GM04503 (cell line): ENCODE measurements around the gene ARFGEF2.
"Not testable (repeated sequence)": the region's sequence is repeated elsewhere in the genome, so short reads cannot be mapped to it uniquely, and the experiment has no call there.

Experiments used
- DNase-seq: peaks from one replicate; pipeline ENCODE4 v3.0.0-alpha.2; 2012; ENCODE audit warnings: low read depth

Gene ARFGEF2

GRCh38 chr20:49001741-49002140 lies 80.2 kb downstream of the ARFGEF2 start:
- DNase-seq: no peak

- DNase-seq: no peak
Measured at GRCh38 chr20:49006446-49006980, 85.0 kb downstream of the ARFGEF2 start.

DNA sequence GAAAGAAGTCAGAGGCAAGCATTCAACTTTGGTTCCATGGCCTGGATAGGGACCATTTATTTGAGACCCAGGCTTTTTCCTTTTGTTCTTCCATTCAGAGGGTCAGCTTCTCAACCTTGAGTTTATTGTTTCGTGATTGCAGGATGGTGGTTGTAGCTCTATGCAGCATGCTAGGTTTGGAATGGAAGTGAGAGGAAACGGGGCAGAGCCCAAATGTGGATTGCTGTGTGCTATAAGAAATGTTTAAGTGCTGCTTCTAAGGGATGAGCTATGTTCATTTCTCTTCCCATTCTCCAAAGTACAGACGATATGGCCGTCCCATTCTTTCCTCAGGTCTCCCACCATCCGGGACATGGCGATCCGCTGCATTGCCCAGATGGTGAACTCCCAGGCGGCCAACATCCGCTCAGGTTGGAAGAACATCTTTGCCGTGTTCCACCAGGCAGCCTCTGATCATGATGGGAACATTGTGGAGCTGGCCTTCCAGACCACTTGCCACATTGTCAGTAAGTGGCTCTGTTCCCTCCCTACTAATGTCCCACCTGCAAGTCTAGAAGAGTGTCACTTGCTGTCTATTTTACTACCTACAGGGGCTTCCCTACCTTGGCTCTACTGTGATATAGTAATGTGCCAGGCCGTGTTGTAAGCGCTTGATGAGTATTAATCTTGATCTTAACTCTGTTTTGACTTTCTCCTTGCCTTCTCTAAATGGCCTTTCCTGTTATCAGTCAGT lies 88.6 kb downstream of the ARFGEF2 start:
- no peak for DNase-seq

GRCh38 chr20:49024220-49024619 lies 102.7 kb downstream of the ARFGEF2 start:
- no peak for DNase-seq

- DNase-seq: not testable (repeated sequence)
Measured at GRCh38 chr20:49028177-49028576, 106.7 kb downstream of the ARFGEF2 start.

DNA sequence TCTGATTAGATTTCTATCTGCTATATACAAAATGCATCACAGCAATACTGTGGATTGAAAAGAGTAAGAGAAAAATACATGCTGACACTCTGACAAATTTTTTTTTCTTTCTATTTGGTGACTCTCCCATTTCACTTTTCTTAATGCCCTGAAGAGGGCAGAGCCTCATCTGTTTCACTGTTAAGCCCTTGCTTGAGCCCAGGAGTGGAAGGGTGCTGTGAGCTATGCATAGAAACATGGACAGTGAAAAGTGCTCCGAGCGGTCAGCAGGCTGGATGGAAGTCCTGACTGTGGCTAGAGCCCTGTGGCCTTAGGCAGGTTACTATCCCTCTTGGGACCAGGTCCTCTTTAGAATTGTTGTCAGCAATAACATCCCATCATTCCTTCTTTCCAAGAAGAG lies 107.2 kb downstream of the ARFGEF2 start:
- no peak for DNase-seq

DNA sequence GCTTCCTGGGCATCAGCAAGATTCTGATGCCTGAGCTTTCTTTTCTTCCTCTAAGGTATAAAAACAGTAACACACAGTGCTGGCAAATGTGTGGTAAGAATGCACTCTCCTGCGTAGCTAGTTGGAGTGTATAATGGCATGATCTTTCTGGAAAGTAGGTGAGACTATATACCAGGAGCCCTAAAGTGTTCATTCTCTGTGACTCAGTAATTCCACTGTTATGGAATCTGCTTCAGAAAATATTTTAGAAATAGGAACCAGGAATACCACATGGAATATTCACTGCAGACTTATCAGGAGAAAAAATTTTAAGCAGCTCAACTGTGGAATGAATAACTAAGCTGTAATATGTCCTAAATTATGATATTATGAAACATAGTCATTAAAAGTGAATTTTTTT lies 107.7 kb downstream of the ARFGEF2 start:
- DNase-seq: peak; percentile 44

DNA sequence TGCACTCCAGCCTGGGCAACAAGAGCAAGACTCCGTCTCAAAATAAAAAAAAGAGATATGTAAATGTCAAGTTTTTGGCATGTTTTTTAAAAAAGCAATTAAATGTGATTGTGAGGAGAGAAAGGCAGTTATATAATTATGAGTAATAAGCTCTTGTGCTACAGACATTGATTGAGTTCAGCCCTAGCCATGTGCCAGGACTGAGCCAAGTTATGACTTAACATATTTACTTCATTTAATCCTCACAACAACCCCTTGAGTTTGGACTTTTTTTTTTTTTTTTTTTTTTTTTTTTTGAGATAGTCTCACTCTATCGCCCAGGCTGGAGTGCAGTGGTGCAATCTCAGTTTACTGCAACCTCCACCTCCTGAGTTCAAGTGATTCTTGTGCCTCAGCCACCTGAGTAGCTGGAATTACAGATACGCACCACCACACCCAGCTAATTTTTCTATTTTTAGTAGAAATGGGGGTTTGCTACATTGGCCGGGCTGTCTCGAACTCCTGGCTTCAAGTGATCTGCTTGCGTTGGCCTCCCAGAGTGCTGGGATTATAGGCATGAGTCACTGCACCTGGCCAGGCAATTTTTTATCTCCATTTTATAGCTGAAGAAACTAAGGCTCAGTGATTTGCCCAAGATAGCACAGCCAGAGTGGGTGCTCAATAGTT lies 109.6 kb downstream of the ARFGEF2 start:
- no peak for DNase-seq

DNA sequence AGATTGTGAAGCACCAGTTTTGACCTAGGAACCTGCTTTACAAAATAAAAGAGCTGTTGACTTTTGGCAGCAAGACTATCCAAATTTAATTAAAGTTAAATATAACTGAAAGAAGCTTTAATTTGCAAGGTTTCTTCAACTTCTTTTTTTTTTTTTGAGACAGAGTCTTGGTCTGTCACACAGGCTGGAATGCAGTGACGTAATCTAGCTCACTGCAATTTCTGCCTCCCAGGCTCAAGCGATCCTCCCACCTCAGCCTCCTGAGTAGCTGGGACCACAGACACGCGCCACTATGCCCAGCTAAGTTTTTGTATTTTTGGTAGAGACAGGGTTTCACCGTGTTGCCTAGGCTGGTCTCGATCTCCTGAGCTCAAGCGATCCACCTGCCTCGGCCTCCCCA lies 110.9 kb downstream of the ARFGEF2 start:
- no peak for DNase-seq

DNA sequence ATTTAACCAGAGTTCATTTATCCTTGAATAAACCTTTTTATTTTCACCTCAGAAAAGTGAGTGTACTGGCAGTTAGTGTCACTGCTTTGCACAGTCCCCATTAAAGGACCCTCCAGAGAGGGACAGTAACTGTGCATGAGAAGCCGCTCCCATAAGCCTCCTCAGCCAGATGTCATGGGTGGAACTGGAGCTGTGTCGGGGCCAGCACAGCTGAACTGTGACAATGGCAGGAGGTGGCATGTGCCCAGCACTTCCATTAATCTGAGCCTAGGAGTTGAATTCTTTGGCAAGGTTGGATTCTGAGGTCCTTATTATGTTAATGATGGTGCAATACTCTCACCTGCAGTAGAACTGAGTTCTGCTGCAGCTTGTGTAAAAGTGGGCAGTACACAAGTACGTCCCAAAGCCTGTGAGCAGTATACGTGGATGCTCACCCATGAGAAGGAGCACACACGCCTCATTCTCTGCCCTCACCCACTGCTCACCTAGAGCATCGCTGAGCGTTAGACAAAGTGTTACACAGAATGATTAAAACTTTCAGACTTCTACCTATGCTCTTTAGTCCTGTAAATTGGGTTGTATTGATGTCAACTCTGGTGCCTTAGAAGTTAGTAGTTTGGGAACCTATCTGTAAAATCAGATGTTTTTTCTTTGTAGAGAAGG lies 112.7 kb downstream of the ARFGEF2 start:
- DNase-seq: no peak

DNA sequence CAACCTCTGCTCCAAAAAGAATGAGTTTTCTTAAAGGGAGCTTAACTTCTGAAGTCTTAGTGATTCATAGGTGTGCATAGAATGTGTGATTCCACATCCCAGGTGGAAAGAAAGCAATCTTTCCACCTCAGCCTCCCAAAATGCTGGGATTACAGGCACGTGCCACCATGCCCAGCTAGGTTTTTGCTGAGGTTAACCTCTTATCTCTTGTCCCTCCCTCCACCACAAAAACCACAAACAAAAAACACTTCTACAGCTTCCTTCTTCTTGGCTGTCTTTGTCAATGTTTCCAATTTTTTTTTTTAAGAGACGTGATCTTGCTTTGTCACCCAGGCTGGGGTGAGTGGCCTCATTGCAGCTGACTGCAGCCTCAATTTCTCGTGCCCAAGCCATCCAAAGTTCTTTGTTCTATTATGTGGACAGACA lies 116.5 kb downstream of the ARFGEF2 start:
- no peak for DNase-seq

GRCh38 chr20:49039854-49040253 lies 118.3 kb downstream of the ARFGEF2 start:
- DNase-seq: no peak

GRCh38 chr20:49043000-49043399 lies 121.5 kb downstream of the ARFGEF2 start:
- no peak for DNase-seq

DNA sequence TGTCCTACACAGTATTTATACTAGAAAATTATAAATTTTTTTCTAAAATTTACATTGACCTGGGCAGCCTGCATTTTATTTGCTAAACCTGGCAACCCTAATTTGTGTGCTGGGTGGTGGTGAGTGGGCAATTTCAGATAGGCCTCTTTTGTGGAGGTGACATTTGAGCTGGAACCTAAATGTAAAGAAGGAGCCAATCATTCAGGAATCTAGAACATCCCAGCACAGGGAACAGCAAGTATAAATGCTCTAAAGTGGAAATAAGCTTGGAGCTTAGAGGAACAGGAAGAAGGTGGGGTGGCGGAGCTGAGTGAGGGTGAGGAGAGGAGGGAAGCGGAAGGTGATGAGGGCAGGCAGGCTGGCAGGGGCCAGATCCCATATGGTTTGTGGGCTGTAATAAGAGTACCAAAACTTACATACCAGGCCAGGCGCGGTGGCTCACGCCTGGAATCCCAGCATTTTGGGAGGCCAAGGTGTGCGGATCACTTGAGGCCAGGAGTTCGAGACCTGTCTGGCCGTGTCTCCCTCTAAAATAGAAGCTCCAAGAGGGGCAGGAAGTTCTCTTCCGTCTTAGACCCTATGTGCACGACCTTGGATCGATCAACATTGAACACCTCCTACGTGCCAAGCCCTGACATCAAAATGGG lies 124.1 kb downstream of the ARFGEF2 start:
- DNase-seq: no peak

GRCh38 chr20:49046087-49046900 lies 124.8 kb downstream of the ARFGEF2 start, which contains the start of gene CSE1L:
Gene CSE1L (plus strand): TSS chr20:49046312. CDS start chr20:49058464, 12,152 bp downstream.
- DNase-seq: peak; percentile 62

- no peak for DNase-seq
Measured at GRCh38 chr20:49052334-49052733, 130.8 kb downstream of the ARFGEF2 start.

GRCh38 chr20:49054056-49054643 lies 132.6 kb downstream of the ARFGEF2 start:
- no peak for DNase-seq

DNA sequence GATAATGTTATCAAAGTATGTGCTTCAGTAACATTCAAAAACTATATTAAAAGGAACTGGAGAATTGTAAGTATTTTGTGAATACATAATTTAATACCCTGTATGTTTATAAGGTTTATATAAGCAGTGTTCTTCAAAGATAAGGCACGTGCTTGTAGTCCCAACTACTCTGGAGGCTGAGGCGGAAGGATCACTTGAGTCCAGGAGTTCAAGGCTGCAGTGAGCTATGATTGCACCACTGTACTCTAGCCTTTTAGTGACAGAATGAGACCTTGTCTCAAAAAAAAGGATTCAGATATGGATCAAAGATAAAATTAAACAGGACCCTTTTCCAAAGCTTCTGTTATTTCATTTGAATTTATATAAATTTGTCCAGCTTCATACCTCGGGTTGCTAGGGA lies 141.8 kb downstream of the ARFGEF2 start:
- no peak for DNase-seq

GRCh38 chr20:49074521-49074920 lies 153.0 kb downstream of the ARFGEF2 start:
- no peak for DNase-seq

- no peak for DNase-seq
Measured at GRCh38 chr20:49078310-49078709, 156.8 kb downstream of the ARFGEF2 start.

DNA sequence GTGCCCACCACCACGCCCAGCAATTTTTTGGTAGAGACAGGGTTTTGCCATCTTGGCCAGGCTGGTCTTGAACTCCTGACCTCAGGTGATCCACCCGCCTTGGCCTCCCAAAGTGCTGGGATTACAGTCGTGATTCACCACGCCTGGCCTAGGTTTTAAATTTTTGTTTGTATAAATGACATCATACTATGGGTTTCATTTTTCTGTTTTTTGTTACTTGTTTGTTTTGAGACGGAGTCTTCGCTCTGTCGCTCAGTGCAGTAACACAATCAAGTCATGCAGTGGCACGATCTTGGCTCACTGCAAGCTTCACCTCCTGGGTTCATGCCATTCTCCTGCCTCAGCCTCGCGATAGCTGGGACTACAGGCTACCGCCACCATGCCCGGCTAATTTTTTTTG lies 160.8 kb downstream of the ARFGEF2 start:
- not testable (repeated sequence) for DNase-seq
